Stimulated activated CD8-positive, alpha-beta memory T cell treated with anti-CD3 and anti-CD28 coated beads, Interleukin-12 subunit alpha, Interleukin-12 subunit beta, amount 100 ng/mL, for 24 hours (primary cell): ENCODE results near the gene ERC2.

Source experiments
- DNase-seq: peaks from one replicate; pipeline ENCODE4 v3.0.0-alpha.2; 2020; ENCODE audit errors: extremely low read depth

Gene ERC2

DNA sequence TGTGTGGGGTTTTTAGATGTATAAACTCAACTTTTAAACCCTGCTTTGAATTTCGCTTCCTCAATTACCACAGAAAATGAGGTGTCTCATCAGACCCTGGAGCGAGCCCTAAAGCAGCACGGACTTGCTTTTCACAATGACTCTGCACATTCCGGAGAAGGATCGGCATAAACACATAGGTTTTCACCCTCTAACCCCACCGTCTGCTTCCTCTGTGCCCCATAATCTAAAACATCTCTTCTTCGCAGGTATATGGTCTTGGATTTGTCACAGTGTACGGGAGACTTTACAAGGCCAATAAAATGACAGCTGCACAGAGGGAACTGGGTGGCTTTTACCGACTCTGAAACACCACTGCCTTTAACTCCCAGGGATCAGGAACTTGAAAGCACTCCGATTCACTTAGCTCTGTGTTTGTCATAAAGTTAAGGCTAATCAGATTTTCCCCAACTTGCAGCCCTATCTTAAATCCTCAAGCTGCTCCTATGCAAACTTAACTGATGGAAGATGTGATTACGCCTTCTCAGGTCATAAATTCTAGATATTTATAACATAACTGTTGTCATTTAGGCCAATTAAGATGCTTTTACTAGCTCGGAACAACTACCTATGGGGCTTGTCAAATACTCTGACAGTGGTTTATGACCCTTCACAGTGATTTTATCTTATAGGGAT lies 847.8 kb downstream of the ERC2 start:
- DNase-seq, result no peak

DNA sequence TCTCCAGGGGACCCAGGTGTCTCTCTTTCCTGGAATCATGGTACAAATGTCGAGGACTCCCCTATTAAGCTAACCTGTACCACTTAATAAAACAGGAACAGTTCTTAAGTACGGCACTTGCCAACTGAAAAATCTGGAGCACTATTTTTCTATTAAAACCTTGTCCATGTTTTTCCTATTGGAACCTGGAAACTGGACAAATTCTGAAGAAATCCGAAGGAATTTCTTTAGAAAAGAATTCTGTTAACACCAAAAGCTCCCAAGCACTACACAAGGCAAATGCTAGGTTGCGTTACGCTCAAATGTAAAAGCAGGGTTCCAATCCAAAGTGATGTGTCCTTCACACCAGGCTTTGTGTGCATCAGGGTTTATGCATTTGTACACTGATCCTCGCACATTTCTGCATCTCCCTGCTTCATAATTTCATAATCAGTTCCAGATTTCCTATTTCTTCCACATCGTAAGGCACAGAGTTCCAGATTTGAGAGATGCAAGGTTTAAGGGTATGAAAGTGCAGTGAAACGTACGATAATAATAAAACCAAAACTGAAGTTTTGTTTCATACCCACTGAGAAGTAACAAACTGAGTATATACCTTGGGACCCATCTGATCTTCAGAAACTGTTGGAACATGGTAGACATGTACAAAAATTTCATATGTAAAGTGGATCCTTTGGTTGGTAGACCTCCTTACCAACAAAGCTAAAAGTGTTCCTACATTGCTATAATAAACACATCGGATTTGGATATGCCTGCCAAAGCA lies 849.0 kb downstream of the ERC2 start:
- no peak for DNase-seq

DNA sequence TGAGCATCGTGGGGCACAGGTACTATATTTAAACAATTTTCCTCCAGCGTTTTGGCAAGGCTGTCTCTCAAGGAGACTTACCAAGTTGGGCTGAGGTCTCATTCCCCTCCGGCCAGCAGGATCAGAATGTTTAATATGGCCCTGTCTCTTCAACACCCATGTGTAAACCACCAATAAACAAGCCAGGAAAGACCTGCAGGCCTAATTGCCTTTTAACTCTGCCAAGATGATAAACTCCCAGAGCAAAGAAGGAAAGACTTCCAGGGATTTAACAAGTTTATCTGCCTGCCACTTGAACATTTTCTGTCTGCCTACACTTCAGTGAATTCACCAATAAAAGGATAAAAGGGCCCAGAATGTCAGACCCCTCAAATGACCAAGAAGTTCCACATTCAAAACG lies 850.9 kb downstream of the ERC2 start:
- DNase-seq, result no peak

DNA sequence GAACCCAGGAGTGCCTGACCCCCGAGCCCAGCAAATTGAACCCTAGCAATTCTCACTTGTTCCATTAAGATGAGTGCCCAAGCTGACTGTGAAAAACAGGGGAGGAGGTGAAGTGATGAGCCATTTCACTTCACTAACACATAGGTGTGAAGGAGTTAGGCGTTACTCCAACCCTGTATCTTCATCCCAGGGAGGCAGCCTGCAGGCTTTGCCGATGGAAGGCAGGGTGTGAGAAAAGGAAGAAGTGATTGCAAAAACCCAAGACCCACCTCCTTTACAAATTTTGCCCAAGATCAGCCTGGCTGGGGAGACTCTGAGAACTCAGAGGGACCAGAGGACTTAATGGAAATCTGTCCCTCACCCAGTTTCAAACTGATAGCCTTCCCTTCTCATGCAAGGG lies 851.5 kb downstream of the ERC2 start:
- no peak for DNase-seq

DNA sequence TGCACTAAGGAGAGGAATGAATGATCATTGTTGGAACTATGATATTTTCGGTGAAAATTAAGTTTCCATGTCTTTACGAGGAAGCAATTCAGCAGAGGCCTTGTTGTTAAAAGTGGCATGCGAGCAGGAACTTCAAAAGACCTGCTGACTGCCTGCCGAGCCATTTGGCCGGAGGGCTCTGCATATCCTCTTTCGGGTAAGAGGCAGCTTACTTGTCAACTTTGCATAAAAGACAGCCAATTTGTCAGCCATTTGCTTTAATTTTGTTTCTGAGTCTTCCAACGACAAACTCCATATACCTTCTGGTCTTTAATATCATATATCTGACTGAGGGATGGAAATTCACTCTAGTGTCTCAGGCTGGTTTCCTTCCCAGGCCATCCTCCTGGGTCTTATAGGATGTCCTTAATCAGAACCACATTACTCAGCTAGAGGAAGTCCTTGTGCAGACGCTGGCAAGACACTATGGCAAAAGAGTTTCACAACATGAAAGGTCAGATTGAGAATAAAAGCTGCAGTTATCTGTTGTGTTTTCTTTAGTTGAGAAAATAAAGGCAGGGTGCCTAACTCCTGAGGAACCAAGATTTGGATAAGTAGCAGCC lies 852.5 kb downstream of the ERC2 start:
- no peak for DNase-seq

DNA sequence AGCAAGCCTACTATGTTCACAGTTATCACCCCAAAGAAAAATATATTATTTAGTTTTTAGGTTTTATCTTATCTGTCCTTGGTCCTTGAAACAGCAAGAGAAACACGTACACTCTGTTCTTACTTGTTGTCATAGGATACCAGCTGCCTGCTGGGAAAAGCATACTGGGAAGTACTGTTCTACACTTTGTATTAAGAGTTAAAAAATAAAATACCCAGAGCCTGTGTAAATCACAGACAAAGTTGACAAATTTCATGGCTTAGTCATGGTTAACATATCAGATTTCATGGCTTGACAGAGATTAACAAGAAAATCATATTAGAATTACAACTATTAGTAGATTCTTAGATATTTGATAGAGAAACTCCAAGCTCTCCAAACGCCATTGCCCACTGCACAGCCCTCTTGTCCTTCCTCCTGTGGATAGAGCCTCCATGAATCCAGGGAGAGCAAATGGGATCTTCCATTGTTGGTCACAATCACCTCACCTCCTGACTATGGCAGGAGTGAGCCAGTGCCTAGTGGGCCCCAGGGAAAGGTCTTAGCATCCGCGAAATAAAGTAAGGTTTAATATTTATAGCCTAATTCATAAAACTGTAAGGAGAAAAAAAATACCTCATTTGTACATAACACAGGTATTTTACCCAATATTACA lies 853.1 kb downstream of the ERC2 start:
- no peak for DNase-seq

DNA sequence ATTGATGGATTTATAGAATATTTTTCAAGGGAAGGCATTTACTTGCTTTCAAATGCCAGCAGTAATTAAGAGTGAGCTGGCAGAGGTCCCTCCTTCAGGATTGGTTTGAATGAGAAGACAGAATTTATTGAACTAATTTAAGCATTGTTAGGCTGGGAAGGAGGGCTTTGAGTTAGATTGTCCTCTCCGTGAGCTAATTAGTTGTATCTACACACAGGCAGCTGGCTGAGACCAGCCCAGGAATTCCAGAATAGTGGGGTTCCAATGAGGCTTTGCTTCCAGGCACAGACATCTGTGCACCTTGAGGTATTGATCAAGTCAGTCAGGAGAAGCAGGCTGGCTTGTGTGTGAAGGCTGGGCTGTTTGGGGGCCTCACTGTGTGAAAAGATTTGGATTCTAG lies 857.1 kb downstream of the ERC2 start:
- DNase-seq, result no peak

DNA sequence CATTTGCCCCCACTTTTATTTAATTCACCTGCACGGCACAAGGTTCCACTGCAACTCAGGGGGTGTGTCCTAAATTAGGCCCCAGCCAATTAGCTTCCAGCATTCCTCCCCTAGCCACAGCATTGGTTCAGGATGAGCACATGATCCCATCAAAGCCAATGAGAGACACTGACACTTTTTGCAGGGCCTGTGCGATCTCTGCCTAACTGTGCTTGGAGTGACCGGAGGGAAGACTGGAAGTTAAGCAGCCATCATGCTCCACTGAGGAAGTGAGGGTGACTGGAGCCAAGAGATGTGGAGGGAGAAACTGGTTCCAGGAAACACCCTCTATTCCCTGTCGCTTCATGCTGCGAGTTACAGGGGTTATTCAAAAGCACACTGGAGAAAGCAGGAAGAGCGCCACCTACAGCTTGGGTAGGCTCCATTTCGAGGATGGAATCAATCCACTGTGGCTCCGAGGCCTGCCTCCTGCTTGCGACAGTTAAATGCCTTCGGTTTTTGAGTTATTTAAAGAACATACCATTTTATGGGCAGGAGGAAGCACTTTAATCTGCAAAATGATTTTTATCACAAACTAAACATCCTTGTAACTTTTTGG lies 858.9 kb downstream of the ERC2 start:
- no peak for DNase-seq

DNA sequence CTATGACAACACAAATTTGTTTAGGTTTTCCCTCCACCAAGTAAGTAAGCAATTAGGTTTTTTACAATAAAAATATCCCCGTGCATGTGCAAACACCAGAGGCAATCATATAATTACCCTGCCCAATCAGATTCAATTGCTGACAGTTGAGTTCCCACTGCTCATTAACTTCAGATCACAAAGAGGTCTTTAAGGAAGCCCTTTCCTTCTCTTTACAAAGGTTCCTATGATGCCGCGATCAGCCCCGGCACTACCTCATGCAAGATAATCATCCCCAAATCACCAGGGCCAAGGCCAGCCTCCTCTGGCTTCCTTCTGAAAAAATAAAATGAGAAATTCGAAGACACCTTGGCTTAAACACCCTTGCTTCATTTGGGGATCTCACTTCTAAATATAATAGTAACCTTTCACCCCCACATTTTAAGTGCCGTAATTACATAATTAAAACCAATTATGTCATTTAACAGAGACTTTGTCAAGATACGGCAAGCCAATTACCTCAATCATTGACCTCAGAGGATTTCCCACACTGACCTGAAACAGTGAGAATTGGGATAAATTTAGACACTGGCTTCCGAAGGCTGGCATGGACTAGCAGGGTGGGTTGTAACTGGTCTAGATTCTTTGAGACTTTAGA lies 859.8 kb downstream of the ERC2 start:
- no peak for DNase-seq

DNA sequence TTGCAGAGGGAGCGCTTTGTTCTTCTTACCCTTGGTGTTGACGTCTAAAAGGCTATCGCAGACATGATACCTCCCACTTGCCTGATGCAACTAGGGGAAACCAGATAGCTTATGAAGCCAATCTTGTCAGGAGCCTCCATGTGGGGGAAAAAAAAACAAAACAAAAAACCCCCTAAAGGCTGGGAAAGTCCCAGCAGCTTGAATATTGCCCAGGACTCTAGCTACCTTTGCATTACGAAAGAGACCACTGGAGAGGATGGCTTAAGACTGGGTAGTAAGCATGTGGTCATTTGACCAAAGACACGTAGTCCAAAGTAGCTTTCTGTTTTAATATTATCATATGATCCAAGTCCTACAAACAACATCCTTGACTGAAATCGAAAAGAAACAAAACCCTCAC lies 860.4 kb downstream of the ERC2 start:
- no peak for DNase-seq

DNA sequence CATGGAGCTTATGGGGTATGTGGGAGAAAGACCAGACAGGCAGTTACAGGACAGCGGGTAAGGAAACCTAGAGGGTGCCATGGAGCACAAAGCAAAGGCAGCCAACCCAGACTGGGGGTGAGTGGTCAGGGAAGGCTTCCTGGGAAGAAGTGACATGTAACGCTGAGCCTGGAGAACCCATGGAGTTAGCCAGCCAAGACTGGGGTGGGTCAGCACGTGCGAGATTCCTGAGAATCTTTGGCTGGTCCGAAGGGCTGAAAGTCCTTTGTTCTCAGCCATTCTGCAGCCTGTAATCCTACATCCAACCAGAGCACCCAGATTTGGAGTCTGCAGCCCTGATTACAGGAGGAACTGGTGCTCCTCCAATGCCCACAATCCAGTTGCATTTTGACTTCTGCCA lies 861.1 kb downstream of the ERC2 start:
- DNase-seq, result no peak

DNA sequence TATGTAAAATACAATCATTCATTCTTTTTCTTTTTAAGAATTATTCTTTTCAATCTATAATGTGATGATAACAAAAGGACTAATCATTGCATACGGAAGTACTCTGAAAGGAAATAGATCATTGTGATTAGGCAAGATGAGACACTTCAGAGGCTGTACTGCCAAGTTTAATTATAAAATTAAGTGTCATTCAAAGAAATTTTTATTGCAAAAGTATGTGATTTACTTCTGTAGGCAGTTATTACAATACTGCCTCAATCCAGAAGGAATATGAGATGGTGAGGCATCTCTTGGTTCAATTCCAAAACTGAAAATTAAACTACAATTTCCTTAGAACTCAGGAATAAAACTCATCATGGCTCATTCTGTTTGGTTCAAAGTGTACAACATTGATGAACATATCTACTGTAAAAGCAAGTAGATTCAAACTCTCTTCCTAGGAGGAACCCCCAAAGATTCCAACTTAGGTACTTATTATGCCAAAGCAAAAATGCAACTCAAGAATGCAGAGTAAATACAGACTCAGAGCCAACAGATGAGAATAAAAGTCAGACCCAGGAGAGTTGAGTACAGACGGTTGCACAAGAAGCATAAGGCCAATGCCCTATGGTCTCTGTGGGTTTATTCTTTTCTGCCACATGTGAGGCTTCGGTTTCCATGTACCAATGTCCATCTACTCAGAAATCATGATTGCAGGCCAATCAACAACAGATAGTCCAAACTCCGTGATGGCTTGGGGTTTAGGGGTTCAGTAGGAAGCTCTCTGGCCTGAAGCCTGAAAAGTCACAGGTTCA lies 862.6 kb downstream of the ERC2 start:
- DNase-seq, result no peak

DNA sequence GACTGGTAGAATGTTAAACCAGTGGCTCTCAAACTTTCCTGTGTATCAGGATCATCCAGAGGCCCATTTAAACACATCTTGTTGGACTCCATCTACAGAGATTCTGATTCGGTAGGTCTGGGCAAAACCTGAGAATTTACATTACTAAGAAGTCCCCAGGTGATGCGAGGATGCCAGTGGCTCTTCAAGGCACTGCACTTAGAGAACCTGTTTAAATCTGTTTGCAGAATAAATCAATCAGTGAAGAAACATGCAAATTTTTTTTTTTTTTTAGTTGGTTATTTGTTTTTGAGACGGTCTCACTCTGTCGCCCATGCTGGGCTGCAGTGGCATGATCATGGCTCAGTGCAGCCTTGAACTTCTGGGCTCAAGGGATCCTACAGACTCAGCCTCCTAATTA lies 863.4 kb downstream of the ERC2 start:
- DNase-seq, result no peak

DNA sequence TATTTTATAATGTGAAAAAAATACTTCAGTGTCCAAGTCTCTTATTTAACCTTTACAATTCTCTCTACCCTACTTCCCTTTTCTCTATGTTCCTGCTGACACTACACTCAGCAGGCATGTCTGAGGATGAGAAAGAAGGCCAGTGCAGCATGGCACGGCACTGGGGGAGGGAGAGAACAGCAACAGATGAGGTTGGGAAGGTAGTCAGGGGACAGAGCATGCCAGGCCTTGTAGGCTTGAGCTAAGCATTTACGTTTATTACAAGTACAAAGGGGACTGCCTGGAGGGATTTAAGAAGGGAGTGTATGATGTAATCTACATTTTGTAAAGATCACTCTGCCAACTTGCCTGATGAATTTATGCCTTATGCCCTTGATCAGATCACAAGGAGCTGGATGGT lies 863.9 kb downstream of the ERC2 start:
- no peak for DNase-seq

DNA sequence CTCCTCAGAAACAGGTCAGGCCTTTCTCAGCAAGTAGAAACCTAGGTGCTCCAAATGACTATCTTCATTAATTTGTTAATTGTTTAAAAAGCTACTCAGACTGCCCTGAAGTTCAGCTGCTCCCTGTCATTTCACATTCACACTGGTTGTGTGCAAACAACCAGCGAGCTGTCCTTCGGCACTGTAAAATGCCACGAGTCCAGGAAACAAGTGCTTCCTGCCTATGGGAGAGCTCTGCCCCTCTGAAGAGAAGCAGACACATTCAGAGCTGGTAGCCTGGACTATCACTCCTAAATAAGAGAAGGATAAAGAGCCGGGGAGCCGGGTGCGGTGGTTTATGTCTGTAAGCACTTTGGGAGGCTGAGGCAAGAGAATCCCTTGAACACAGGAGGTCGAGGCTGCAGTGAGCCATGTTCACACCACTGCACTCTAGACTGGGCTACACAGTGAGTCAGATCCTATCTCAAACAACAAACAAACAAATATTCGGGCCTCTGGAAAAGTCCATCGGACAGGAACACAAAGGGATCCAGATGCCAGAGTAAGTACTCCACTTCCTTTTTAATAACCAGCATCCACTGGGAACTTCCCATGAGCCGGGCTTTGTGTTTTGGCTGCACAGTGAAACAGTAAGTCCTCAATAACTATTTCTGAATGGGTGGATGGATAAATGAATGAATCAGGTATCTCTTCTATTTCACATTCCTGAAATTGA lies 866.7 kb downstream of the ERC2 start:
- no peak for DNase-seq

DNA sequence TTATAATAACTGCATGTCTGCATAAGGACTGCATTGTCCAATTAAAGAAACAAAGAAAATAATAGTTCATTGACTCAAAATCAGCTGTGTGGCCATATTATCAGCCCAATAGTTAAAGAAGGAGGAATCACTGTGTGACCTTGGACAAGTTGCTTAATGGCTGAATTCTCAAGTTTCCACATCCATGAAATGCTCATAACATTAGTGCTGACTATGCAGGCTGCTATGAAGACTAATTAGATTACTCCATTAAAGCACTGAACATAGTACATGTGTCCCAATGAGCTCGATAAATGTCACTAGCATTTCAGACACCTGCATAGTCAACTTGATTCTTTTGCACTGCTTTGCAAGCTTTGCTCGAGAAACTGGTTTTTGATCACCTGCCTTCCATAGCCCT lies 870.0 kb downstream of the ERC2 start:
- no peak for DNase-seq

DNA sequence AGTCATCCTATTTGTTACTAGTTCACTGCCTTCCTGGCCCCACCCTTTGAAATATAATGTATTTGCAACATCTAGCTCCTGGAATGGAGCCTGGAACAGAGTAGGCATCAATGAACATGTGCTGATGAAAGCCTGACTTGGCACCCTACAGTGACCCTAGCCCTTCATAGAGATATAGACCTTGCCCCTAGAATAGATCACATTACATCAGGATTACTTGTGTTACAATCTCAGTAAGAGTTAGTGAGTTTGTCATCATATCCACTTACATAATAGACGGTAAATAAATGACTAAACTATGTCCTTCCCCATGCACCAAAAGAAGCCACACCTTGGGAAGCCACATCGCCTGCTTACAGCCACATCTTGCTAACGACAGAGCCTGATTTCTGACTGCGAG lies 870.6 kb downstream of the ERC2 start:
- no peak for DNase-seq

DNA sequence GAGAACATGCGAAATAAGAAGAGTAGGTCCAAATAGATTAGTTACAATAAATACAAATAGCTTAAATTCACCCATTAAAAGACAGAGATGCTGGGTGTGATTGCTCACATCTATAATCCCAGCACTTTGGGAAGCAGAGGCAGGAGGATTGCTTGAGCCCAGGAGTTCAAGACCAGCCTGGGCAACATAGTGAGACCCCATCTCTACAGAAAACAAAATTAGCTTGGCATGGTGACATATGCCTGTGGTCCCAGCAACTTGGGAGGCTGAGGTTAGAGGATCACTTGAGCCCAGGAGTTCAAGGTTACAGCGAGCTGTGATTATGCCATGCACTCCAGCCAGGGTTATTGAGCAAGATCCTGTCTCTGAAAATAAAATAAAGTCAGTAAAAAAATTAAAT lies 872.1 kb downstream of the ERC2 start:
- DNase-seq, result no peak

DNA sequence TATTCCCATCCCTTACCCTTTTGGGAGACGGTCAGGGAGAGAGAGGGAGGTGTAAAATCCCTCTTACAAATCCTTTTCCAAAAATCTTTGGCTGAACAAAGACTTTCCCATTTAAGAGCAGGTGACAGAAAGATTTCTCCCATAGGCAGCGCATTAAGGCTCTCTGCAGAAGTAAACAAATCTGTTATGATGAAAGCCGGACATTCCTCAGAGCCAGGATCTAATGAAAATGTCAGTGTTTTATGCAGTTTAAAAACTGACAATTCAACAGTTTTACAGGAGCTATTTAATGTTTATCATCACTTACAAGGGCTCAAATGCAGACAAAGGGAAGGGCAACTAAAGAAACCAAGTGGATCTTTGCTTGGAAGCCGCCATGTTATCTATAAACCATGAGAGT lies 872.8 kb downstream of the ERC2 start:
- no peak for DNase-seq

DNA sequence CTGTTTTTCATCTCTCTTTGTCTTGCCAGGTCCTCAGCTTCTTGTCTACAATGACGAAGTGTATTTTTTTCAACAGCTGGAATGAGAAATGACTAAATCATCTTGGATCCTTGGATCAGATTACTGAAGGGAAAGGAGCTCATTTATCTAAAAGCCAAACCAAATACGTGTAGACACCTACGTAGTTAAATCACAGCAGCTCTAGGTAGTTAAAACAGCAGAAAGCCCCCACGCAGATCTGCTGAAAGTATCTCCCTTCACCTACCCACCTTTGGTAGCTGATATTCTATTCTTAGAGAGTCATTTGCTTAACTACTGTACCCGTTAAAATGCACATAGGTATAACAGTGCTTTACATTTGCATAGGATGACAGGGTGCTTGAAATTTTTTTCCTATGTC lies 875.7 kb downstream of the ERC2 start:
- no peak for DNase-seq
